Left ventricle myocardium superior (tissue), 1 donor: ENCODE results near the gene NQO2. TPM values are rescaled to one million over a fixed set of nuclear protein-coding genes. Genes with fewer than 3 reads are reported as not detected.
A peak's percentile ranks its signal among the peaks of the same experiment; 100 is the strongest.

Source experiments
- ATAC-seq: fragments of 200-7000 bp; cut with Tn5 transposase; one replicate; pipeline ENCODE4 v1.9.1; 2020; ENCODE audit warnings: mild to moderate bottlenecking, moderate library complexity
- DNase-seq: peaks from one replicate; pipeline ENCODE4 v3.0.0-alpha.2; 2020
- intact Hi-C: fragments of 100-400 bp; cut with micrococcal nuclease; formaldehyde crosslinking; loops from one replicate; pipeline ENCODE4 v1.11.0; 2022
- long read RNA-seq: library from polyadenylated mRNA; unstranded; transcript quantifications from one replicate; pipeline ENCODE4 v2.0.0, GENCODE V29; 2021
- total RNA-seq: library from RNA; stranded (reverse); fragmentation: NEBNext Ultra II Directional; extraction: Animal tissue kit (Norgen Biotek cat#: 25700); gene quantifications from one replicate; pipeline ENCODE4 v1.2.1, GENCODE V29; 2021
- donor health status: DM: no; HTN: yes; CAD: no; lungs with severe emphysema.

The NQO2 gene
- total RNA-seq, result 59.6 TPM
- long read RNA-seq, full-length matches to known transcripts, result 50 of 70 reads
- long read RNA-seq, partial matches to known transcripts, result 0 of 70 reads
- long read RNA-seq, other reads (novel, unspliced or antisense), result 20 of 70 reads

GRCh38 chr6:2999618-3000557 is at the start of gene NQO2:
Gene NQO2, plus strand, starts transcription at chr6:2999894. Its CDS starts 6,659 bp downstream, at chr6:3006553.
- ATAC-seq, result peak; percentile 95
- DNase-seq, result peak; percentile 98
- intact Hi-C loops, result loop anchor here (2.0 kb wide), 1 partner anchor 55 kb away; no protein-coding TSS in a partner anchor

GRCh38 chr6:2950713-2951112 is 49.0 kb upstream of the NQO2 start:
- DNase-seq (no peak), ATAC-seq (no peak)
- intact Hi-C loops, result no loop called here

- ATAC-seq (peak; percentile 17), DNase-seq (no peak)
- intact Hi-C loops, result no loop called here
Measured at GRCh38 chr6:2951728-2952127, 48.0 kb upstream of the NQO2 start.

GRCh38 chr6:2952557-2953095 is 47.1 kb upstream of the NQO2 start:
- peak; percentile 86 for DNase-seq
- ATAC-seq, result peak; percentile 68
- intact Hi-C loops, result no loop called here

GRCh38 chr6:2953098-2953497 is 46.6 kb upstream of the NQO2 start:
- intact Hi-C loops, result no loop called here
- no peak for ATAC-seq
- DNase-seq, result no peak

GRCh38 chr6:2956930-2957685 is 42.6 kb upstream of the NQO2 start:
- ATAC-seq (peak; percentile 4), DNase-seq (no peak)
- intact Hi-C loops, result no loop called here

- intact Hi-C loops, result no loop called here
- ATAC-seq, result peak; percentile 92
- peak; percentile 78 for DNase-seq
Measured at GRCh38 chr6:2957696-2958330, 41.9 kb upstream of the NQO2 start.

GRCh38 chr6:2958331-2958711 is 41.4 kb upstream of the NQO2 start:
- peak; percentile 53 for DNase-seq

GRCh38 chr6:2958776-2959175 is 40.9 kb upstream of the NQO2 start:
- intact Hi-C loops, result no loop called here
- DNase-seq (no peak), ATAC-seq (no peak)

More at GRCh38 chr6:2958331-2958711, 41.4 kb upstream of the NQO2 start:
- intact Hi-C loops, result no loop called here
- no peak for ATAC-seq

- ATAC-seq (no peak), DNase-seq (no peak)
- intact Hi-C loops, result no loop called here
Measured at GRCh38 chr6:2959909-2960719, 39.6 kb upstream of the NQO2 start.

- ATAC-seq, result no peak
Measured at GRCh38 chr6:2960935-2961334, 38.8 kb upstream of the NQO2 start.

GRCh38 chr6:2961506-2961905 is 38.2 kb upstream of the NQO2 start:
- DNase-seq, result no peak
- intact Hi-C loops, result no loop called here
- ATAC-seq, result no peak

More at GRCh38 chr6:2960935-2961334, 38.8 kb upstream of the NQO2 start:
- DNase-seq, result no peak
- intact Hi-C loops, result no loop called here

- no peak for ATAC-seq
- intact Hi-C loops, result no loop called here
- DNase-seq, result no peak
Measured at GRCh38 chr6:2962004-2962403, 37.7 kb upstream of the NQO2 start.

- DNase-seq (no peak), ATAC-seq (peak; percentile 37)
Measured at GRCh38 chr6:2962636-2963035, 37.1 kb upstream of the NQO2 start.

GRCh38 chr6:2963756-2964155 is 35.9 kb upstream of the NQO2 start:
- DNase-seq (no peak), ATAC-seq (no peak)
- intact Hi-C loops, result no loop called here

More at GRCh38 chr6:2962636-2963035, 37.1 kb upstream of the NQO2 start:
- intact Hi-C loops, result no loop called here

- intact Hi-C loops, result no loop called here
- DNase-seq (no peak), ATAC-seq (no peak)
Measured at GRCh38 chr6:2964793-2965505, 34.7 kb upstream of the NQO2 start.

GRCh38 chr6:2966347-2966746 is 33.3 kb upstream of the NQO2 start:
- intact Hi-C loops, result no loop called here
- ATAC-seq (no peak), DNase-seq (no peak)

- intact Hi-C loops, result loop anchor here (1.0 kb wide), 1 partner anchor 14 kb away; no protein-coding TSS in a partner anchor
- DNase-seq (no peak), ATAC-seq (no peak)
Measured at GRCh38 chr6:2967936-2968335, 31.8 kb upstream of the NQO2 start.
